CD4-positive, alpha-beta T cell (primary cell): ENCODE measurements around the gene RGS1. TPM values are rescaled to one million over a fixed set of nuclear protein-coding genes. Genes with fewer than 3 reads are reported as not detected.

Source experiments
- ATAC-seq: fragments of 200-7000 bp; cut with Tn5 transposase; one replicate; pipeline ENCODE4 v1.10.0; 2022; ENCODE audit warnings: mild to moderate bottlenecking; ENCODE audit not compliant: poor library complexity
- CTCF ChIA-PET: fragments of 350-600 bp; sonication (Branson Sonifier 250); formaldehyde crosslinking; loops from one replicate; lab custom pipeline; 2021; ENCODE audit warnings: antibody characterized with exemption, inconsistent platforms; lab: Charles Lee
- POLR2A ChIA-PET: fragments of 350-600 bp; sonication (Branson Sonifier 250); formaldehyde crosslinking; loops from one replicate; lab custom pipeline; 2021; ENCODE audit warnings: antibody characterized with exemption, inconsistent platforms; lab: Charles Lee
- DNase-seq, 14 experiments: peaks; one replicate each; pipeline ENCODE4 v3.0.0-alpha.2; 2013 to 2020; ENCODE audit warnings: mixed read lengths in 2 of 14
- H3K27ac ChIP-seq, 2 donors: one replicate each; pipeline versions ENCODE4 v1.5.1 to v1.7.0; 2013; ENCODE audit warnings: low read length in 2 of 2, low read depth in 1 of 2, mild to moderate bottlenecking in 1 of 2
- H3K27me3 ChIP-seq, 2 experiments: 1 replicate in 1 of 2; 2 replicates in 1 of 2; pipeline versions ENCODE4 v1.6.1 to v1.7.0; 2013; ENCODE audit warnings: low read length in 2 of 2, control low read depth in 1 of 2, mild to moderate bottlenecking in 1 of 2, moderate library complexity in 1 of 2; ENCODE audit not compliant: insufficient read depth in 2 of 2, control insufficient read depth in 1 of 2
- H3K36me3 ChIP-seq: one replicate; pipeline ENCODE4 v1.6.1; 2013; ENCODE audit warnings: low read length, control low read depth; ENCODE audit not compliant: insufficient read depth
- H3K4me1 ChIP-seq: one replicate; pipeline ENCODE4 v1.6.1; 2013; ENCODE audit warnings: low read length, control low read depth; ENCODE audit not compliant: insufficient read depth
- H3K4me3 ChIP-seq: one replicate; pipeline ENCODE4 v1.5.1; 2013; ENCODE audit warnings: mild to moderate bottlenecking, low read length, moderate library complexity
- H3K9me3 ChIP-seq, 2 experiments: 1 replicate in 1 of 2; 2 replicates in 1 of 2; pipeline versions ENCODE4 v1.6.1 to v1.7.0; 2013; ENCODE audit warnings: low read length in 2 of 2, mild to moderate bottlenecking in 2 of 2, control low read depth in 1 of 2, moderate library complexity in 1 of 2; ENCODE audit not compliant: control insufficient read depth in 1 of 2, insufficient read depth in 1 of 2
- H3K27ac Mint-ChIP-seq: one replicate; pipeline ENCODE4 v1.8.0; 2020; ENCODE audit warnings: mixed read lengths
- H3K27me3 Mint-ChIP-seq: one replicate; pipeline ENCODE4 v1.8.0; 2021; ENCODE audit warnings: mixed read lengths
- H3K36me3 Mint-ChIP-seq: one replicate; pipeline ENCODE4 v1.8.0; 2021; ENCODE audit warnings: low read depth, mixed read lengths
- H3K4me1 Mint-ChIP-seq: one replicate; pipeline ENCODE4 v1.8.0; 2021; ENCODE audit warnings: low read depth, mixed read lengths
- H3K4me3 Mint-ChIP-seq: one replicate; pipeline ENCODE4 v1.8.0; 2020; ENCODE audit warnings: mild to moderate bottlenecking, mixed read lengths
- H3K9me3 Mint-ChIP-seq: one replicate; pipeline ENCODE4 v1.8.0; 2020; ENCODE audit warnings: mixed read lengths
- intact Hi-C, 2 experiments: fragments of 100-400 bp; cut with DNase I in 1 of 2; cut with micrococcal nuclease in 1 of 2; formaldehyde crosslinking; loops; one replicate each; pipeline versions ENCODE4 v1.15.1 to v1.9.0; 2023 to 2025; cut with DNase I, micrococcal nuclease
- total RNA-seq, 174 experiments: library from RNA in 2 of 174; stranded (reverse) in 2 of 174; gene quantifications; one replicate each; pipeline ENCODE4 v1.2.3 and lab custom pipeline; 2021 to 2026
- TF ChIP-seq, protein P1 (sequence below): fragments of 200-600 bp; IDR thresholded peaks from one replicate; pipeline ENCODE4 v1.8.0; 2022; ENCODE audit warnings: antibody characterized with exemption, mild to moderate bottlenecking

The RGS1 gene
- total RNA-seq, 2 experiments from 2014 or later, result 428 to 429 TPM

DNA sequence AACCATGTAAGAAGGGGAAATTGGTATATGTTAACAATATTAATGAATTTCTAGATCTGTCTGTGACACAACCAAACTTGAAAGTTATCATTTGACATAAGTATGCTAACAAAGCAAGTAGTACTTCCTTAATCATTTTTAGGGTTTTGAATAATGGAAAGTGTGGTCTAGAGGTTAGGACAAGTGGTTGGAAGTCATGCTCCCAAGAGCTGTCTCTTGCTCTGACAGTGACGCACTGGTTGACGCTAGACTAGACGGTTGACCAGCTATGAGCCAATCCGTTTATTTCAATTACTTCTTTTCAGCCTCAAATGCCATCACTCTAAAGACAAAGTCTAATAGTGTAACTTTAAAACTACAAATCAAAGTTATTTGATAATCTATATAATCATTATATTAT, 20.7 kb upstream of the RGS1 start:
- CTCF ChIA-PET, result interaction anchor here (1.9 kb wide), 1 partner anchor 16 kb away, joined by 6 read pairs; no protein-coding TSS in a partner anchor
- DNase-seq (no peak), ATAC-seq (no peak)
- Mint-ChIP-seq H3K4me3 (no peak overlapping the region), H3K4me1 (peaks cover 42% of the 10 kb centered on the region), H3K9me3 (no peaks in the 10 kb centered on the region), H3K27ac (no peak overlapping the region), H3K36me3 (no peaks in the 10 kb centered on the region), H3K27me3 (no peaks in the 10 kb centered on the region)
- no peaks in the 10 kb centered on the region for H3K36me3 ChIP-seq
- POLR2A ChIA-PET, result no interaction called here
- H3K27me3 ChIP-seq, result no peaks in the 10 kb centered on the region
- peaks cover 15% of the 10 kb centered on the region for H3K4me1 ChIP-seq
- intact Hi-C loops, result loop anchor here in 1 of 2 experiments (5.0 kb wide), 1 partner anchor 38 kb away; no protein-coding TSS in a partner anchor
- H3K4me3 ChIP-seq, result no peak overlapping the region
- TF ChIP-seq, protein P1, sequence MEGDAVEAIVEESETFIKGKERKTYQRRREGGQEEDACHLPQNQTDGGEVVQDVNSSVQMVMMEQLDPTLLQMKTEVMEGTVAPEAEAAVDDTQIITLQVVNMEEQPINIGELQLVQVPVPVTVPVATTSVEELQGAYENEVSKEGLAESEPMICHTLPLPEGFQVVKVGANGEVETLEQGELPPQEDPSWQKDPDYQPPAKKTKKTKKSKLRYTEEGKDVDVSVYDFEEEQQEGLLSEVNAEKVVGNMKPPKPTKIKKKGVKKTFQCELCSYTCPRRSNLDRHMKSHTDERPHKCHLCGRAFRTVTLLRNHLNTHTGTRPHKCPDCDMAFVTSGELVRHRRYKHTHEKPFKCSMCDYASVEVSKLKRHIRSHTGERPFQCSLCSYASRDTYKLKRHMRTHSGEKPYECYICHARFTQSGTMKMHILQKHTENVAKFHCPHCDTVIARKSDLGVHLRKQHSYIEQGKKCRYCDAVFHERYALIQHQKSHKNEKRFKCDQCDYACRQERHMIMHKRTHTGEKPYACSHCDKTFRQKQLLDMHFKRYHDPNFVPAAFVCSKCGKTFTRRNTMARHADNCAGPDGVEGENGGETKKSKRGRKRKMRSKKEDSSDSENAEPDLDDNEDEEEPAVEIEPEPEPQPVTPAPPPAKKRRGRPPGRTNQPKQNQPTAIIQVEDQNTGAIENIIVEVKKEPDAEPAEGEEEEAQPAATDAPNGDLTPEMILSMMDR, result no peak
- H3K9me3 ChIP-seq, result no peaks in the 10 kb centered on the region
- no peak overlapping the region for H3K27ac ChIP-seq

DNA sequence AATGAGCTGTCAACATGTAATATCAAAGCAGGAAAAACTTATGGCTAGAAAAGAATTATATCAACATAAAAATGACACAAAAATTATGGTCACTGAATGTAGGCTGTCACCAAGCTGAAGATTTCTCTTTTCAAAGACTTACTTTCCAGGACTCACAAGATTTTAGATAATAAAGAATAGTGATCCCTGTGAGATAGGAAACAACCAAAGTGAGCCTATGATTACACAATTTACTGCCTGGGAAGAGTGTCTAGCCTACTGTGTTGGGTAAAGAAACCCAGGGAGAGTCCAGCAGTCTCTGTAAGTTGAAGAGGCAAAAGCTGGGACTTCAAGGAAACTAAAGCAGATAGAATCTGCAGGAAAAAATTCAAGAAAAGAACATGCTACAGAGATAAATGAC, 20.2 kb upstream of the RGS1 start:
- Histone ChIP-seq H3K36me3 (no peaks in the 10 kb centered on the region), H3K27me3 (no peaks in the 10 kb centered on the region), H3K4me3 (no peak overlapping the region), H3K9me3 (no peaks in the 10 kb centered on the region), H3K4me1 (peaks cover 15% of the 10 kb centered on the region), H3K27ac (no peak overlapping the region)
- DNase-seq, result no peak
- H3K27me3 Mint-ChIP-seq, result no peaks in the 10 kb centered on the region
- peaks cover 38% of the 10 kb centered on the region for H3K4me1 Mint-ChIP-seq
- ATAC-seq, result no peak
- no peak overlapping the region for H3K27ac Mint-ChIP-seq
- intact Hi-C loops, result no loop called here
- no peaks in the 10 kb centered on the region for H3K36me3 Mint-ChIP-seq
- H3K4me3 Mint-ChIP-seq, result no peak overlapping the region
- TF ChIP-seq, protein P1, result no peak
- no peaks in the 10 kb centered on the region for H3K9me3 Mint-ChIP-seq
- POLR2A ChIA-PET, result no interaction called here
- CTCF ChIA-PET, result interaction anchor here (1.9 kb wide), 1 partner anchor 16 kb away, joined by 6 read pairs; no protein-coding TSS in a partner anchor

DNA sequence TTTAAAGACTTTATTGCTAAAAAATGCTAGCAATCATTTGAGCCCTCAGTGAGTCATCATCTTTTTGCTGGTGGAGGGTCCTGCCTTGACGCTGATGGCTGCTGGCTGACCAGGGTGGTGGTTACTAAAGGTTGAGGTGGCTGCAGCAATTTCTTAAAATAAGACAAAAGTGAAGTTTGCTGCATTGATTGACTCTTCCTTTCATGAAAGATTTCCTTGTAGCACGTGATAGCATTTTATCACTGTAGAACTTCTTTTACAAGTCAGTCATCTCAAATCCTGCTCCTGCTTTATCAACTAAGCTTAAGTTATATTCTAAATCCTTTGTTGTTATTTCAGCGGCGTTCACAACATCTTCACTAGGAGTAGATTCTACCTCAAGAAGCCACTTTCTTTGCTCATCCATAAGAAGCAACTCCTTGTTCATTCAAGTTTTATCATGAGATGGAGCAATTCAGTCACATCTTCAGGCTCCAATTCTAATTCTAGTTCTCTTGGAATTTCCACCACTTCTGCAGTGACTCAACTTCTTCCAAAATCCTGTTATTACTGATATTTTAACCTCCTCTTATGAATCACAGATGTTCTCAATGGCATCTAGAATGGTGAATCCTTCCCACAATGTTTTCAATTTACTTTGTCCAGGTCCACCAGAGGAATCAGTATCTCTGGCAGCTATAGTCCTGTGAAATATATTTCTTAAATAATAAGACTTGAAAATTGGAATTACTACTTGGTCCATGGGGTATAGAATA, 17.6 kb upstream of the RGS1 start:
- ChIA-PET POLR2A (interaction anchor here (1.5 kb wide), 1 partner anchor 13 kb away, joined by 4 read pairs; no protein-coding TSS in a partner anchor), CTCF (interaction anchor here (0.8 to 1.5 kb wide), 2 partner anchors 10 to 11 kb away, joined by 3 to 4 read pairs; no protein-coding TSS in a partner anchor)
- no peaks in the 10 kb centered on the region for H3K36me3 ChIP-seq
- H3K4me1 ChIP-seq, result no peaks in the 10 kb centered on the region
- DNase-seq (no peak), ATAC-seq (no peak)
- Mint-ChIP-seq H3K4me3 (no peak overlapping the region), H3K9me3 (no peaks in the 10 kb centered on the region), H3K4me1 (peaks cover 19% of the 10 kb centered on the region), H3K27ac (no peak overlapping the region), H3K27me3 (no peaks in the 10 kb centered on the region), H3K36me3 (no peaks in the 10 kb centered on the region)
- no peak overlapping the region for H3K27ac ChIP-seq
- TF ChIP-seq, protein P1, result no peak
- intact Hi-C loops, result no loop called here
- no peaks in the 10 kb centered on the region for H3K27me3 ChIP-seq
- H3K9me3 ChIP-seq, result no peaks in the 10 kb centered on the region
- H3K4me3 ChIP-seq, result no peak overlapping the region
